GM12874 (cell line): Measurements from ENCODE around the gene TSPAN5.

Source experiments
- CTCF ChIP-seq: IDR thresholded peaks from 2 replicates; pipeline ENCODE4 v1.5.1; 2011; ENCODE audit warnings: low read depth, mild to moderate bottlenecking, control low read depth, low read length, moderate library complexity; ENCODE audit not compliant: insufficient read depth

Gene TSPAN5

DNA sequence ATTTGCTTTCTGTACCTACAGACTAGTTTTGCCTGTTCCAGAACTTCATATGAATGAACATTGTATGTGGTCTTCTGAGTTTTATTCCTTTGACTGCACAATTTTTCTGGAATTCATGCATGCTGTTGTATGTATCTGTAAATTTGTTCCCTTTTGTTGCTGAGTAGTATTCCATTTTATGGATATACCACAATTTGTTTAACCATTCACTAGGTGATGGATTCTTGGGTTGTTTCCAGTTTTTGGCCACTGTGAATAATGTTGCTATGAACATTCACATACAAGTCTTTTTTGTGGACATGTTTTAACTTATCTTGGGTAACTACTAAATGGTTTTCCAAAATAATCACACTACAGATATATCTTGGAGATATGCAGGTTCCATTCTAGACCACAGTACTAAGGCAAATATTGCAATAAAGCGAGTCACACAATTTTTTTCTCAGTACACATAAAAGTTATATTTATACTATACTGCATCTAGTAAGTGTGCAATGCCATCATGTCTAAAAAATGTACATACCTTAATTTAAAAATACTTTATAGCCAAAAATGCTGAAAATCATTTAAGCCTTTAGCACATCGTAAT, 58.7 kb downstream of the TSPAN5 start:
- TF ChIP-seq CTCF = no peak

DNA sequence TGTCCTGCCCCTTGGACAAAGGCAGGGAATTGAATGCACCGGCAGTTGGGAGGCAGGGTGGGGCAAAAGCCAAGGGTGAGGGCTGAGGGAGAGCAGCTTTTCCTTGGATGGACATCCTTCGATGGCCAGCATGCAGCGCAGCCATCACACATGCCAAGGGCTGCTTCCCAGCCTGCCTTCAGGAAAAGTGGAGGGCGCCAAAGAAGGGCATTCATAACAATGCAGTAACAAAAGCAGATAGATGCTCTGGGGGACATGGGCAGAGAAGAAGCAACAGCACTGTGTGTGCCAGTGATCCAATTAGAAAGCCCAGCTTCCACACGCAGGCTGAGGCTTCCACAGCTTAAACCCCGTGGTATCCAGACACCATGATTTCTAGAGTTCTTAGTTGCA, 71.5 kb downstream of the TSPAN5 start:
- no peak for TF ChIP-seq CTCF

DNA sequence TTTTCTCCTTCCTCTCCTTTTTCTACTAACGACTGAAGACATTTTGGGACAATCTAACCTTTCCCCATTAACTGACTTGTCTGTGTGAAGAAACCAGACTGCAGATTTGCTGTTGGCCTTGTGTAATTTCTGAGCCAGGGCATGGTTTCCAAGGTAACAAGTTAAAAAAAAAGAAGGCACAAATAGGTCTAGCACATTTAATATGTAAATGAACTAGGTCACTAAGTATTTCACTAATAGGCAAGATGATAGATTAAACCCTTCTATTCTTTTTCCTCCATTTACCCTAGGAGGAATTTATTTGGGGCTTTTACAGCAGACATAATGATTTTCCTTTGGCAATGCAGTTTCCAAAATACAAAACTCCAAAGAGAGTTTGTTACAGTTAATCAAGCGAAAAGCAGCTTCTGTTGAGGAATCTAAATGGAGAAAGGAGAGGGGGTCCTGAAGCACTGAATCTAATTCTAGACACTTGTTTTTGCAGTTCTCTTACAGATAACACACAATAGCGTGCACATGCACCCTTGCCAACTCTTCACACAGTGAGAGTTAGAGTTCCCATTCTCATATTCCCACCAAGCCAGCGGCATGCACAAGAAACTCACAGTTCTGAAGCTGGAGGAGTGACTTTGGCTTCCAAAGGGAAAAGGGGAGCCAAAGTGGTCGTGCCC, 72.0 kb downstream of the TSPAN5 start:
- no peak for TF ChIP-seq CTCF

- TF ChIP-seq CTCF = no peak
Measured at GRCh38 chr4:98585596-98585995, 72.8 kb downstream of the TSPAN5 start.

GRCh38 chr4:98584265-98584664, 74.1 kb downstream of the TSPAN5 start:
- no peak for TF ChIP-seq CTCF

DNA sequence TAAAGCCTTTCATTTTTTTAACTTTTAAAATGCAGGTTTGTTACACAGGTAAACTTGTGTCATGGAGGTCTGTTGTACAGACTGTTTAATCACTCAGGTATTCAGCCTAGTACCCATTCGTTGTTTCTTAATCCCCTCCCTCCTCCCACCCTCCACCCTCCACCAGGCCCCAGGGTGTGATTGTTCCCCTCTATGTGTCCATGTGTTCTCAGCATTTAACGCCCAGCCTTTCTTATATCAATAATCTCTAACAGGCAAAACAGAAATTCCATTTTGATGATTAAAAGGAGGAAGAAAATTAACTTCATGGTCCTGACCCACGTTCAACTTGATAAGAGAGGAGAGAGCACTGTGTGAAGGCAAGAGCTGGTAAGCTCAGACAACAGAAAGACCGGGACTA, 75.1 kb downstream of the TSPAN5 start:
- no peak for TF ChIP-seq CTCF

DNA sequence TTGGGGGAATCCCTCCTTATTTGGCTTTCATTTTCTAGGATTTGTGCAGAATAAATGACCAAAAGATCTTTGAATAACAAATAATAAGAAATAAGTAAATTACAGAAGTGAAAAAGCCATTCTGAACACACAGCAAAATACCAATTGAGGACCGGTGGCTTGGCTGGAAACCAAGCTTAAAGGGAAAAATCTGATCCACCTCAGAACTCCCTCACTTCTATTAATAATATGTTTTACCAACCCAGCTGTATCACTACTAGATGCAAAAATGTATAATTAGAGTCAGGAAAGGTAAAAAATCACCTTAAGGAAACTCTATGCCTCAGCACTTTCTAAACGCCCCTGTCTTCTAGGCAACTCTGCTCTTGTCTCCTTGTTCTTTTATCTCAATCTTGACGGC, 77.3 kb downstream of the TSPAN5 start:
- no peak for TF ChIP-seq CTCF
